ENCODE results near the gene F5.

DNA sequence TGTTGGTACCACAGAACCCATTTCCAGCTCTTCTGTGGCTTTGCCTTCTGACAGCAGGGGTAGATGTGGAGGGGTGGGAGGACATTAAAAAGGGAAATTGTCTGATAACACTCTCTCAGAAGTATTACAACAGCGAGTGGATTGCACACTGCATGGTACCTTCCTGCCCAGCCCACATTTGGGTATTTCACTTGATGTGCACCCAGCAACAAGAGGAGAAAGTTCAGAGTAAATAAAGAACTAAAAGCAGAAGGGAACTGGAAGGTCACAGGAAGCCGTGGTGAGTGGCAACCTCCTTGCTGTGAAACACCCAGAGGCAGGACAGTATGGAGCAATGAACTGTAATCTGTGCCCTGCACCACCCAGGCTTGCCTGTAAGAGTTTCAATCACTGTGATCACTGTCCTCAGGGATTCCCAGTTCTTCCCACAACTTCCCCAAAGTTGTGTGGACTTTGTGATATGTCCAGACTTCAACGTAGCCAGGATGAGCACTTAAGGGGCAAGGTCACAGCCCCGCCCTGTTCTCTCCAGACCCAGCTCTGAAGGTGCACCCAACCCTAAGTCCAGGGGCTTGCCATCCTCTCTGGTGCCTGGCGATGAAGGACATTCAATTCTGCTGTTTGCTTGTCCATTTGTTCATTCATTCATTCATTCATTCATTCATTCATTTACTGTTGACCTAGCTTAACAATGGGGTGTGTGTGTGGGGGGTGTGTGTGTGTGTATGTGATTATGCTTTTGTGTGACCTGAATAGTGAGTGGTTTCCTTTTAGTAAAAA is 18.7 kb upstream of the F5 start:
- TF ChIP-seq FOXP1 (IDR thresholded peaks at IDR 0.05) (no peak), FOXP1 (CRISPR knock-in tag; IDR thresholded peaks at IDR 0.05) (no peak), RBM39 (IDR thresholded peaks at IDR 0.05; ENCODE audit: low read depth, low read length, poor library complexity, severe bottlenecking) (no peak), FOXK1 (CRISPR knock-in tag; IDR thresholded peaks at IDR 0.05; ENCODE audit: borderline replicate concordance, low read depth) (no peak), SUZ12 (IDR thresholded peaks at IDR 0.05; ENCODE audit: low read depth, low read length) (no peak), HNF4G (IDR thresholded peaks at IDR 0.05; ENCODE audit: borderline replicate concordance, low read depth, low read length) (no peak), HNF4G (CRISPR knock-in tag; IDR thresholded peaks at IDR 0.05; ENCODE audit: borderline replicate concordance, low read depth) (no peak), NFYB (CRISPR knock-in tag; IDR thresholded peaks at IDR 0.05) (no peak), ZFP82 (CRISPR knock-in tag; IDR thresholded peaks at IDR 0.05; ENCODE audit: borderline replicate concordance) (no peak), ATF1 (CRISPR knock-in tag; IDR thresholded peaks at IDR 0.05) (no peak), TP53 (CRISPR knock-in tag; conservative IDR thresholded peaks at IDR 0.05) (no peak), HNRNPUL1 (IDR thresholded peaks at IDR 0.05; ENCODE audit: low read depth, low read length) (no peak), YY1 (IDR thresholded peaks at IDR 0.05; ENCODE audit: insufficient read depth, insufficient replicate concordance, low read depth, low read length) (no peak), SRSF1 (optimal IDR thresholded peaks at IDR 0.05; ENCODE audit: low read depth, low read length) (no peak)
- TF ChIP-seq, protein P1, sequence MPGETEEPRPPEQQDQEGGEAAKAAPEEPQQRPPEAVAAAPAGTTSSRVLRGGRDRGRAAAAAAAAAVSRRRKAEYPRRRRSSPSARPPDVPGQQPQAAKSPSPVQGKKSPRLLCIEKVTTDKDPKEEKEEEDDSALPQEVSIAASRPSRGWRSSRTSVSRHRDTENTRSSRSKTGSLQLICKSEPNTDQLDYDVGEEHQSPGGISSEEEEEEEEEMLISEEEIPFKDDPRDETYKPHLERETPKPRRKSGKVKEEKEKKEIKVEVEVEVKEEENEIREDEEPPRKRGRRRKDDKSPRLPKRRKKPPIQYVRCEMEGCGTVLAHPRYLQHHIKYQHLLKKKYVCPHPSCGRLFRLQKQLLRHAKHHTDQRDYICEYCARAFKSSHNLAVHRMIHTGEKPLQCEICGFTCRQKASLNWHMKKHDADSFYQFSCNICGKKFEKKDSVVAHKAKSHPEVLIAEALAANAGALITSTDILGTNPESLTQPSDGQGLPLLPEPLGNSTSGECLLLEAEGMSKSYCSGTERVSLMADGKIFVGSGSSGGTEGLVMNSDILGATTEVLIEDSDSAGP (CRISPR knock-in tag; IDR thresholded peaks at IDR 0.05; ENCODE audit: borderline replicate concordance) = no peak

Data from HepG2 (cell line).